ENCODE measurements around the gene TMEM238L. TPM values are rescaled to one million over a fixed set of nuclear protein-coding genes. Genes with fewer than 3 reads are reported as not detected.

TMEM238L gene
- total and polyA plus RNA-seq, 2 of the 4 experiments (the other 2 are of a cell fraction) = not detected

GRCh38 chr17:10827898-10828552, 24.1 kb upstream of the TMEM238L start:
- H3K18ac ChIP-seq (ENCODE audit: low read depth, low read length) = no peak overlapping the region
- CTCF ChIA-PET = no interaction called here
- DNase-seq = no peak
- no peak overlapping the region for H3K4ac ChIP-seq (ENCODE audit: low read depth, low read length)
- no peak overlapping the region for H2AK9ac ChIP-seq (replicated peaks; ENCODE audit: low read depth, low read length, poor library complexity)
- in situ Hi-C loops (cut with MboI; ENCODE audit: low sequenced_read_pairs) (no loop called here), dilution Hi-C loops (cut with HindIII; ENCODE audit: low sequenced_read_pairs, unreplicated experiment) (no loop called here), intact Hi-C loops (cut with micrococcal nuclease) (no loop called here)
- H3K9me1 ChIP-seq (ENCODE audit: insufficient read depth, low read length) = no peaks in the 10 kb centered on the region
- H3K4me1 ChIP-seq (ENCODE audit: control insufficient read depth, insufficient read depth, low read length) = no peaks in the 10 kb centered on the region
- H3K79me1 ChIP-seq (ENCODE audit: low read depth in 1 of 2, low read length in 2 of 2) = no peaks in the 10 kb centered on the region
- no peak overlapping the region for H3K14ac ChIP-seq (replicated peaks; ENCODE audit: low read depth, low read length)
- POLR2A ChIA-PET (ENCODE audit: unreplicated experiment) = interaction anchor here (0.6 kb wide), 1 partner anchor 383 kb away, joined by 3 read pairs; no protein-coding TSS in a partner anchor
- H2BK20ac ChIP-seq (ENCODE audit: low read depth, low read length) = no peak overlapping the region
- H4K8ac ChIP-seq (ENCODE audit: low read depth in 2 of 2, low read length in 2 of 2) = no peak overlapping the region
- no peaks in the 10 kb centered on the region for H3K9me3 ChIP-seq (ENCODE audit: control insufficient read depth, insufficient read depth, low read length)
- no peak overlapping the region for H2AFZ ChIP-seq (replicated peaks; ENCODE audit: low read length, poor library complexity)
- no peak overlapping the region for H2BK120ac ChIP-seq (ENCODE audit: low read depth, low read length)
- 0% methylated on average over 1 of the region's 5 CpGs; no CpG with 5 or more reads in 1 of the 2 experiments for WGBS, 2 experiments (ENCODE audit: extremely low coverage in 2 of 2, insufficient read length in 1 of 2)
- H3K4me2 ChIP-seq (ENCODE audit: low read depth, low read length) = no peak overlapping the region
- no peak overlapping the region for H3K4me3 ChIP-seq (ENCODE audit: insufficient read depth, low read depth, low read length)
- H3K23ac ChIP-seq (ENCODE audit: low read depth, low read length) = no peak overlapping the region
- no peak overlapping the region for H3K27ac ChIP-seq (ENCODE audit: insufficient read depth, low read length)
- ATAC-seq (ENCODE audit: low read depth) = no peak
- H3K56ac ChIP-seq (ENCODE audit: extremely low read depth, insufficient read depth, low read length) = no peak overlapping the region
- no peak overlapping the region for H4K5ac ChIP-seq (ENCODE audit: low read depth, low read length)
- no peaks in the 10 kb centered on the region for H4K20me1 ChIP-seq (ENCODE audit: insufficient read depth, low read length)
- H2BK15ac ChIP-seq (ENCODE audit: low read depth, low read length) = no peak overlapping the region
- no peaks in the 10 kb centered on the region for H3K27me3 ChIP-seq (ENCODE audit: control insufficient read depth, insufficient read depth, low read length)
- no peak for TF ChIP-seq CHD1 (IDR thresholded peaks at IDR 0.05; ENCODE audit: low read depth, low read length)
- TF ChIP-seq ELK1 (IDR thresholded peaks at IDR 0.05; ENCODE audit: borderline replicate concordance, low read depth, low read length) = no peak
- no peak for TF ChIP-seq CEBPB (IDR thresholded peaks at IDR 0.05; ENCODE audit: low read depth, low read length)
- TF ChIP-seq FOS (IDR thresholded peaks at IDR 0.05; ENCODE audit: low read depth, low read length) = no peak
- TF ChIP-seq RFX5 (IDR thresholded peaks at IDR 0.05; ENCODE audit: low read depth, low read length) = no peak
- TF ChIP-seq BHLHE40 (IDR thresholded peaks at IDR 0.05; ENCODE audit: low read depth, low read length) = no peak
- TF ChIP-seq RAD21 (IDR thresholded peaks at IDR 0.05; ENCODE audit: low read length) = no peak
- no peak for TF ChIP-seq POLR2A (IDR thresholded peaks at IDR 0.05; ENCODE audit: low read depth, low read length)
- no peak for TF ChIP-seq RCOR1 (IDR thresholded peaks at IDR 0.05; ENCODE audit: insufficient replicate concordance, low read length)
- no peak for TF ChIP-seq MAZ (IDR thresholded peaks at IDR 0.05; ENCODE audit: borderline replicate concordance, low read depth, low read length)
- TF ChIP-seq USF2 (IDR thresholded peaks at IDR 0.05; ENCODE audit: low read depth, low read length) = no peak
- TF ChIP-seq MXI1 (IDR thresholded peaks at IDR 0.05; ENCODE audit: borderline replicate concordance, low read depth, low read length) = no peak
- no peak for TF ChIP-seq MAFK (IDR thresholded peaks at IDR 0.05; ENCODE audit: low read depth, low read length)
- TF ChIP-seq CTCF (conservative IDR thresholded peaks at IDR 0.05; ENCODE audit: low read depth, low read length) = no peak
- TF ChIP-seq SMC3 (IDR thresholded peaks at IDR 0.05; ENCODE audit: low read depth, low read length) = no peak
- no peak overlapping the region for H2AK5ac ChIP-seq (ENCODE audit: low read depth, low read length)
- H2BK5ac ChIP-seq (ENCODE audit: low read depth, low read length, poor library complexity, severe bottlenecking) = no peak overlapping the region
- no peaks in the 10 kb centered on the region for H3K36me3 ChIP-seq (ENCODE audit: control insufficient read depth, insufficient read depth, low read length)
- H3K9ac ChIP-seq (ENCODE audit: low read depth, low read length) = no peak overlapping the region
- no TSS peak for BruUV-seq (replicated peaks)
- no peak overlapping the region for H4K91ac ChIP-seq (ENCODE audit: insufficient read depth, low read depth, low read length)

Data from IMR-90 (cell line).